ACC112 (cell line): ENCODE data around the gene SCFD1.

Experiments
- H2AFZ ChIP-seq: fragments of 200-600 bp; sonication (generic); one replicate; pipeline ENCODE4 v1.6.0; 2017; ENCODE audit warnings: antibody characterized with exemption, low read length; ENCODE audit not compliant: unreplicated experiment
- H3K27ac ChIP-seq: fragments of 200-600 bp; sonication (generic); 2 replicates; pipeline ENCODE4 v1.5.1; 2014; ENCODE audit warnings: low read depth, mild to moderate bottlenecking, antibody characterized with exemption, low read length, moderate library complexity
- H3K27me3 ChIP-seq: fragments of 200-600 bp; sonication (generic); 2 replicates; pipeline ENCODE4 v1.6.1; 2014; ENCODE audit warnings: mild to moderate bottlenecking, antibody characterized with exemption, low read length, moderate library complexity, mixed read lengths; ENCODE audit not compliant: insufficient read depth
- H3K36me3 ChIP-seq: fragments of 200-600 bp; sonication (generic); 2 replicates; pipeline ENCODE4 v1.6.1; 2016; ENCODE audit warnings: mild to moderate bottlenecking, antibody characterized with exemption, low read length, moderate library complexity, mixed read lengths; ENCODE audit not compliant: insufficient read depth
- H3K4me1 ChIP-seq: fragments of 200-600 bp; sonication (generic); one replicate; pipeline ENCODE4 v1.6.1; 2016; ENCODE audit warnings: low read length, mixed read lengths; ENCODE audit not compliant: insufficient read depth, unreplicated experiment, control insufficient read depth
- H3K4me3 ChIP-seq: fragments of 200-600 bp; sonication (generic); 2 replicates; pipeline ENCODE4 v1.5.1; 2014; ENCODE audit warnings: mild to moderate bottlenecking, low read depth, low read length
- H3K79me2 ChIP-seq: fragments of 200-600 bp; sonication (generic); one replicate; pipeline ENCODE4 v1.6.0; 2016; ENCODE audit warnings: low read length; ENCODE audit not compliant: control insufficient read depth, unreplicated experiment, insufficient read depth

SCFD1 gene

DNA sequence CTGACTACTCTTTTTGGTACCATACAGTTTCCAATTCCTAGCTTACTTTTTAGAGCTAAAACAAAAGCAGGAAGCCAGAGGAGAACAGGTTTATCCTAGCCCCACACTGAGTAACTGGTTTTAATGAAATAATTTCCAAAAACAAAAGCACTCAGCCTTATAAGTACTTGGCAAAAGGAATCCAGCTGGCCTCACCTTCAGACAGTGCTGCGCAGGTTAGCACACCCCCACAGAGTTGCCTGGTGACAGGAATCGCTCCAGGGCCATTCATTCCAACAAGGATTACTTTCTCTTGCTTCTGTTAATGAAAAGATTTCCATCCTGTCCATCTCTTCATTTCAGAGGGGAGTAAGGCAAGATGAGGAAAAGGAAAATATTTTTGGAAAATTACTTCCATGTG lies 84.6 kb downstream of the SCFD1 start:
- Histone ChIP-seq H3K27ac (no peak overlapping the region), H3K36me3 (peaks cover 26% of the 10 kb centered on the region), H3K4me3 (no peak overlapping the region), H3K27me3 (no peaks in the 10 kb centered on the region), H3K4me1 (no peaks in the 10 kb centered on the region), H2AFZ (no peak overlapping the region), H3K79me2 (no peaks in the 10 kb centered on the region)

DNA sequence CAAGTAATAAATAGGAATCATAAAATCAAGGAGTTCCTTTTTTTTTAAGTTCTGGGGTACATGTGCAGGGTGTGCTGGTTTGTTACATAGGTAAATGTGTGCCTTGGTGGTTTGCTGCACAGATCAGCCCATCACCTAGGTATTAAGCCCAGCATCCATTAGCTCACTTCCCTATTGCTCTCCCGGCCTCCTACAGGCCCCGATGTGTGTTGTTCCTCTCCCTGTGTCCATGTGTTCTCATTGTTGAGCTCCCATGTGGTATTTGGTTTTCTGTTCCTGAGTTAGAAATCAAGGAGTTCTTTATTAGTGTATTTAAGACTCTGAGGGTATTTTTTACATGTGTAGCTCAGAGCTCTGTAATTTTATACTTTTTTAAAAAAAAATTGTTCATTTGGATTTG lies 86.0 kb downstream of the SCFD1 start:
- no peaks in the 10 kb centered on the region for H3K27me3 ChIP-seq
- H2AFZ ChIP-seq: no peak overlapping the region
- H3K4me1 ChIP-seq: no peaks in the 10 kb centered on the region
- peaks cover 19% of the 10 kb centered on the region for H3K36me3 ChIP-seq
- no peak overlapping the region for H3K27ac ChIP-seq
- H3K79me2 ChIP-seq: no peaks in the 10 kb centered on the region
- no peak overlapping the region for H3K4me3 ChIP-seq

DNA sequence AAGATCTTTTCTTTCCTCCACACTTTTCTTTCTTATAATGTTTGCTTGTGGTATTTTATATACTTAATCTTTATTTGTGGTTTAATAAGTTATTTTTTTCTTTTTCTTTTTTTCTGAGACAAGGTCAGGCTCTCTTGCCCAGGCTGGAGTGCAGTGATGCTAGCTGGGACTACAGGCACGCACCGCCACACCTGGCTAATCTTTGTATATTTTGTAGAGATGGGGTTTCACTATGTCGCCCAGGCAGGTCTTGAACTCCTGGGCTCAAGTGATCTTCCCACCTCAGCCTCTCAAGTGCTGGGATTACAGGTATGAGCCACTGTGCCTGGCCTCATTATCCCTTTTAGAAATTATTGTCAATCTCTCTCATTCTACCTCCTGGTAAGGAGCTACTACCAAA lies 87.1 kb downstream of the SCFD1 start:
- no peak overlapping the region for H3K4me3 ChIP-seq
- H3K79me2 ChIP-seq: no peaks in the 10 kb centered on the region
- H3K27ac ChIP-seq: no peak overlapping the region
- no peaks in the 10 kb centered on the region for H3K4me1 ChIP-seq
- no peak overlapping the region for H2AFZ ChIP-seq
- H3K36me3 ChIP-seq: peaks cover 19% of the 10 kb centered on the region
- no peaks in the 10 kb centered on the region for H3K27me3 ChIP-seq

DNA sequence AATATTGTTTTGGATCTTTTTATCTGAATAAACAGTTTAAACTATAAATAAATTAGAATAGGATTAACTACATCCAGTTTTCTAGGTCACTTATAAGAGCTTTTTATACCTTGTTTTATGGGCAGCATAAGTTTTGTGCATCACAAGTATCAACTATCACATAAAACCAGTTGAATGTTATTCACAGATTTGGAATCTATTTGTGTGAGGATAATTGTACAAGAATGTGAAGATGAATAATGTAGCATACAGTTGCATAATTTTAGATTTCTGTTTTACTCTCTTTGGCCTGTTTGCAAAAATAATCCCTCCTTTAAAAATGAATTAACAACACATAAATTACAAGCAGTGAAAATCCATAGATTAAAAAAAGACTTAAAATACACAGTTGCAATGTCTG lies 88.8 kb downstream of the SCFD1 start:
- Histone ChIP-seq H3K4me1 (no peaks in the 10 kb centered on the region), H3K79me2 (no peaks in the 10 kb centered on the region), H3K36me3 (peaks cover 27% of the 10 kb centered on the region), H2AFZ (no peak overlapping the region), H3K27me3 (no peaks in the 10 kb centered on the region), H3K4me3 (no peak overlapping the region), H3K27ac (no peak overlapping the region)

DNA sequence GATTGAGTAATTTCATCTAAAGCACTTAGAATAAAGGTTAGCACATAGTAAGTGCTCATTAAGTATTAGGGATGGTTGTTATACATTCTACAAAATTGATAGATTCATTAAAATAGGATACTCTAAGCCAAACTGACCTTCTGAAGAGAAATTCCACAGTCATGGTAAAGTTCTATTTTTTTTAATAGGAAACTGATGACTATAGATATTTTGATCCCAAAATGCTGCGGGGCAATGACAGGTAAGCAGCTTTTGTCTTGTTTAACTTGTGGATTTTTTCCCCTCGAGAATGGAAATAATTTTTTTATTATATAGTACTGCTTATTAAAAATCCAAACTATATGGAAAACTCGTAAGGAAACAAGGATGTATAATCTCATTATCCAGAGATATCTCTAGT lies 97.0 kb downstream of the SCFD1 start:
- Histone ChIP-seq H3K27me3 (no peaks in the 10 kb centered on the region), H3K36me3 (peaks cover 27% of the 10 kb centered on the region), H3K4me3 (no peak overlapping the region), H3K27ac (no peak overlapping the region), H3K79me2 (no peaks in the 10 kb centered on the region), H3K4me1 (no peaks in the 10 kb centered on the region), H2AFZ (no peak overlapping the region)

DNA sequence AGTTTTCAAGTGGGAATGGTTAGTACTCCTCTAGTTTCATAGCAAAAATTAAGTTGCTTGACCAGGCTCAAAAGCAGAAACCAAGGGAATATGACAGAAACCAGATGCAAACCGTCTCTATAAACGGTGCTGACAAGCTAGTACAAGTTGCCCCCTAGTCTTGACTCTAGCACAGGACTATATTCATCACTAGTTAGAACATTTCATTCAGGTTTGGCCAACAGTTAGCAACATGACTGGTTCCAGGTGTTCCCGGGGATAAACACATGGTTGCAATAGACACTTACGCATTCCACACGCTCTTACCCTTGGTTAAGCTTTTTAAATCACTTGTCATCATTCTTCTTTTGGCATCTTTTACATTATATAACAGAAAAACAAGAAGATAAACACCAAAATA lies 103.6 kb downstream of the SCFD1 start:
- Histone ChIP-seq H3K4me3 (no peak overlapping the region), H3K27me3 (no peaks in the 10 kb centered on the region), H3K4me1 (no peaks in the 10 kb centered on the region), H3K27ac (no peak overlapping the region), H3K36me3 (peaks cover 32% of the 10 kb centered on the region), H3K79me2 (no peaks in the 10 kb centered on the region), H2AFZ (no peak overlapping the region)

DNA sequence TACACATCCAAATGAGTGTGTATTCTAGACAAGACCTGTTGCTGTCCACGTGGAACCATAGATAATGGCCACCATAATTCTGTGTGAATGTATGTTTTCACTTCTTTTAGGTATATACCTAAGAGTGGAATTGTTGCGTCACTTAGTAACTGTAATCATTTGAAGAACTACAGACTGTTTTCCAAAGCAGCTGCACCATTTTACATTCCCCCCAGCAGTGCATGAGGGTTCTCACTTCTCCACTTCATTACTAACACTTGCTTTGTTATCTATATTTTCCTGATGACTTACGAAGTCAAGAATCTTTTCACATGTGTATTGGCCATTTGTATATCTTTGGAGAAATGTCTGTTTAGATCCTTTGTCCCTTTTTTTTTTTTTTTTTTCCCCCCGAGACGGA lies 106.4 kb downstream of the SCFD1 start:
- Histone ChIP-seq H3K4me3 (no peak overlapping the region), H3K27ac (no peak overlapping the region), H3K4me1 (no peaks in the 10 kb centered on the region), H3K27me3 (no peaks in the 10 kb centered on the region), H2AFZ (no peak overlapping the region), H3K36me3 (peaks cover 28% of the 10 kb centered on the region), H3K79me2 (no peaks in the 10 kb centered on the region)

DNA sequence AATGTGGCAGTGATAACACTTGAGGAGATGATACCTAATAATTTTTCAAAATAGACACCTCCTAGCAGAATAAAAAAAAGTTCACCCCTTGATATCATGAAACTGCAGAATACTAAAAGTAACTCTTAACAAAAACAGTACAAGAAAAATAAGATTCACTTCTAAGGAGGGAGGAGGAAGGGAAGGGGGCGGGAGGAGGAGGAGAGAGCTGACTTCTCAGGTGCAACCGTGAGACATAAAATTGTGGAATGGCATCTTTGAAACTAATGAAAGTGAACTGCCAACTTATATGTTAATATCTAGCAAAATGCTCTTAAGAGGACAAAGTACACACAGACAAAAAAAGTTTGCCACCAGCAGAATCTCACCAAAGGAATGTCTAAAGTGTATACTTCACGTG lies 115.8 kb downstream of the SCFD1 start:
- Histone ChIP-seq H3K4me1 (no peaks in the 10 kb centered on the region), H3K79me2 (no peaks in the 10 kb centered on the region), H3K36me3 (peaks cover 16% of the 10 kb centered on the region), H3K27me3 (no peaks in the 10 kb centered on the region), H3K4me3 (no peak overlapping the region), H3K27ac (no peak overlapping the region), H2AFZ (no peak overlapping the region)

DNA sequence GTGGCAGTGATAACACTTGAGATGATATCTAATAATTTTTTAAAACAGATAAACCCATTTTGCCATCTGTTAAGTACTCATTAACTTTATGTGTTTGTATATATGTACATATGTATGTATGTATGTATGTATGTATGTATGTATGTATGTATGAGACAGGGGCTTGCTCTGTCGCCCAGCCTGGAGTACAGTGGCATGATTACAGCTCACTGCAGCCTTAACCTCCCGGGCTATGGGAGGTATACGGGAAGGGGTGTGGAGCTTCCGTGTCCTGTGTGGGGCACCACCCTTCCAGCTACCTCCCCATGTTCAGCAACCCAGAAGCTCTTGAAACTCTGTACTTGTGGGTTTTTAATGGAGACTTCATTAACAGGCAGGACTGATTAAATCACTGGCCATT lies 116.9 kb downstream of the SCFD1 start:
- no peak overlapping the region for H3K4me3 ChIP-seq
- no peak overlapping the region for H2AFZ ChIP-seq
- no peaks in the 10 kb centered on the region for H3K27me3 ChIP-seq
- H3K4me1 ChIP-seq: no peaks in the 10 kb centered on the region
- no peaks in the 10 kb centered on the region for H3K79me2 ChIP-seq
- H3K27ac ChIP-seq: no peak overlapping the region
- peaks cover 10% of the 10 kb centered on the region for H3K36me3 ChIP-seq

DNA sequence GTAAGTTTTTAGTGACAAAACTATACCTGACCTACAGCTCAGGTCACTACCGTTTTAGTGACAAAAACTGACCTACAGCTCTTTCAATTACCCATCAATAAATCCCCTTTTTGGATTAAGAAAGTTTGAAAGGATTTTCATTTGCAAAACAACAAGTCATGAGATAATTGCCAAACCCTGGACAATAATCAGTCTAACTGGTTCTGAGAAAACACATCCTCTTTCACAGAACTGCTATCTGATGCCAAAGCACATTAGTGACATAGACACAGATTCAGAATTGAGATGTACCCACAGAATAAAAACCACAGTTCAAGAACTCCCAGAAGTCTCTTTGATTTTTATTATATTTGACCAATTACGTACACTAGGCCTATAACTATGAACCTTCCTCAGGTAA lies 126.2 kb downstream of the SCFD1 start:
- no peaks in the 10 kb centered on the region for H3K4me1 ChIP-seq
- H3K36me3 ChIP-seq: no peaks in the 10 kb centered on the region
- no peak overlapping the region for H3K4me3 ChIP-seq
- no peak overlapping the region for H3K27ac ChIP-seq
- peaks cover 39% of the 10 kb centered on the region for H3K27me3 ChIP-seq
- H2AFZ ChIP-seq: no peak overlapping the region
- H3K79me2 ChIP-seq: no peaks in the 10 kb centered on the region

DNA sequence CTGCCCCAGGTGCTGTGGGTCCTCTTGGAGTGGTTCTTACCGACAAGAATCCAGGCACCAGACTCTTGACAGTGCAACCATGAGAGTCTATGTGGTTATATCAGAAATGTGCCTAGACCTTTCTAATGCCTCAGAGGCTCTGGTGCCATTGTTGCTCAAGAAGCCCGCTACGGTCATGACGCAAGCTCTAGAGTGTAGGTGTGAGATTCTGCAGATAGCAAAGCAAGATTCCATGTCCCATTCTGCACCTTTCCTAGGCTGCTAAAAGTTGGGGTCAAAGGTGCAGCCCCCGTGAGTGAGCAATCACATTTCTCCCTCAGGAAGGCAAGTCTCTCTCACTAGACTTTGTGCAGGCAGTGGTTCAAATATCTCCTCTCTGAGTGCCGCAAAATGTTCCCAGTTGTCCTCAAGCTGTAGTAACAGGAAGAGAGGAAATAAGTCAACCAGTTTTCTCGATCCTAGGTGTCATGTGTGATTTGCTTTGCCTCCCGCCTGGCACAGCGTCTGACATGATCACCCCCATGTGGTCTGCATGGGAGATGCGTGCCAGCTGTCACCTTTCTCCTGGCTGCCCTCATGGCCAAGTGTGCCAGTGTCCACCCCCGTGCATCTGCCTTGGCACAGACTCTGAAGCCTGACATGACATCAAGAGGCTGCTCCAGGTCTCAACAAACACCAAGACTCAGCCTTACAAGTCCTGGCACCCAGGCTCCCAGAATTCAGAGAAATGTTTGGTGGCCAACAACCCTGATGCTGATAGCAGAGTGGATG lies 129.7 kb downstream of the SCFD1 start:
- H3K36me3 ChIP-seq: no peaks in the 10 kb centered on the region

More for the DNA sequence above, 129.7 kb downstream of the SCFD1 start:
- peaks cover 58% of the 10 kb centered on the region for H3K27me3 ChIP-seq
- H3K4me3 ChIP-seq: no peak overlapping the region
- H3K4me1 ChIP-seq: no peaks in the 10 kb centered on the region
- H3K27ac ChIP-seq: no peak overlapping the region
- no peak overlapping the region for H2AFZ ChIP-seq
- H3K79me2 ChIP-seq: no peaks in the 10 kb centered on the region
